Measurements from ENCODE around the gene GPX4.

The GPX4 gene

DNA sequence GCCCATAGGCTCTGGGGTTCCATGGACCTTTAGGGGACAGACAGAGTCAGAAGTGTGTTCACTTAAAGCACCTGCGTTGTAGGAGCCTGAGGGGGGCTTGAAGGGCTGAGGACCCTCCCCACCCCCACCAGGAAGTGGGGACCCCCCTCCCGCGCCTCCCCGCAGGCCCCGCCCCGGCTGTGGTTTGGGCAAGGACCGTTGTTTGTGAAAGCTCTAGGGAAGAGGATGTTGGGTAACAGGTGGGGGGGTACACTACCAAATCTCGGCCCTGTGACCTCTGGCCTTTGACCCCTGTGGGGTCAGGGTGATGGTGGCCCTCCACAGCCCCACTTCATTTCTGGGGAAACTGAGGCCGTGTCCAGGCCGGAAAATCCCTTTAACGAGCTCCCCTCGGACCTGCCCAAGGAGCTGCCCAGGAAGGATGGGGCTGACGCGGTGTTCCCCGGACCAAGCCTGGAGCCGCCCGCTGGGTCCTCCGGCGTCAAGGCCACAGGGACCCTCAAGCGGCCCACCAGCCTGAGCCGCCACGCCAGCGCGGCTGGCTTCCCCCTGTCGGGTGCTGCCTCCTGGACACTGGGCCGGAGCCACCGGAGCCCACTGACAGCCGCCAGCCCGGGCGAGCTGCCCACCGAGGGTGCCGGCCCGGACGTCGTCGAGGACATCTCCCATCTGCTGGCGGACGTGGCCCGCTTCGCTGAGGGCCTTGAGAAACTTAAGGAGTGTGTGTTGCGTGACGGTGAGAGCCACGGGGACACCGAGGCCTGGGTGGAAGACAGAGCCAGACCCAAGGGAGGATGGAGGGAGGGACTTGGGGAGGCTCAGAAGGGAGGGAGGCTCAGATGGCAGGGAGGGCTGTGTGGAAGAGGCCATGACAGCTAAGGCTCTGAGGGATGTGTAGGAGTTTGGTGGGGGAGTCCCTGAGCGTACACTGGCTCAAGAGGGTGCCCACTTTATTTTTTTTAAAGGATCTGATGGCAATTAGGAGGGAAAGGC, 35.5 kb upstream of the GPX4 start:
- DNase-seq = peak; percentile 83

DNA sequence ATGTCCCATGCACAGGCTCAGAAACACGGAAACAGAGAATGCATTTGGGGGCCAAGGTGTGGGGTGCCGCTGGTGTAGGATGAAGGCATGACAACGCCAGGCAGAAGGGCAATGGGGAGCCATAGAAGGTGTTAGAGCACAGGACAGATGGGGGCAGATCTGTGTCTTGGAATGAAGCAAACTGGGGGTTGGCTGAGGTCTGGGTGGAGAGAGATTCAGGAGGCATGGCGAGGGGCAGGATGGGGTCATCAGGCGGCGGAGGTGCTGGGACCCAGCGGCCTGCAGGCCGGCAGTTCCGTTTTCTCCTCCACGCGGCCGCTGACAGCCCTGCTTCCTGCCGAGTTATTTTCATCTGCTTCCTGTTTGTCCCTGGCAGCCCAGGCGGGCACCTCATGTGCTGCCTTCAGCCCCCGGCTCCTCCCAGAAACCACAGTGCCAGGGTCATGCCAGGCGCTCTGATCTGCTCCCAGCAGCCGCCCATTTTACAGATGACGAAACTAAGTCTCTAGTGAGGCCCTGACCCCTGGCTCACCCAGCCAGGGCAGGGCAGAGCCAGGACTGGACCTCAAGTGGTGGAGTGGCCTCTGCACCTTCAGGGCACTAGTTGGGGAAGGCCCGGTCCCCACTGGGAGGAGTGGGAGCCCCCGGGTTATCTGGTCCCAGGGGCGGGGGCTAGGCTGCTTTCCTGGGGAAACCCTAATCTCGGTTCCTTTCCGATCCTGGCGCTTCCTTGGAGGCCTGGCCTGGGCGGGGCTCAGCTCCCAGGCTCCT, 34.6 kb upstream of the GPX4 start:
- DNase-seq = peak; percentile 85

- DNase-seq = no peak
Observed at GRCh38 chr19:1070576-1070930, 33.2 kb upstream of the GPX4 start.

DNA sequence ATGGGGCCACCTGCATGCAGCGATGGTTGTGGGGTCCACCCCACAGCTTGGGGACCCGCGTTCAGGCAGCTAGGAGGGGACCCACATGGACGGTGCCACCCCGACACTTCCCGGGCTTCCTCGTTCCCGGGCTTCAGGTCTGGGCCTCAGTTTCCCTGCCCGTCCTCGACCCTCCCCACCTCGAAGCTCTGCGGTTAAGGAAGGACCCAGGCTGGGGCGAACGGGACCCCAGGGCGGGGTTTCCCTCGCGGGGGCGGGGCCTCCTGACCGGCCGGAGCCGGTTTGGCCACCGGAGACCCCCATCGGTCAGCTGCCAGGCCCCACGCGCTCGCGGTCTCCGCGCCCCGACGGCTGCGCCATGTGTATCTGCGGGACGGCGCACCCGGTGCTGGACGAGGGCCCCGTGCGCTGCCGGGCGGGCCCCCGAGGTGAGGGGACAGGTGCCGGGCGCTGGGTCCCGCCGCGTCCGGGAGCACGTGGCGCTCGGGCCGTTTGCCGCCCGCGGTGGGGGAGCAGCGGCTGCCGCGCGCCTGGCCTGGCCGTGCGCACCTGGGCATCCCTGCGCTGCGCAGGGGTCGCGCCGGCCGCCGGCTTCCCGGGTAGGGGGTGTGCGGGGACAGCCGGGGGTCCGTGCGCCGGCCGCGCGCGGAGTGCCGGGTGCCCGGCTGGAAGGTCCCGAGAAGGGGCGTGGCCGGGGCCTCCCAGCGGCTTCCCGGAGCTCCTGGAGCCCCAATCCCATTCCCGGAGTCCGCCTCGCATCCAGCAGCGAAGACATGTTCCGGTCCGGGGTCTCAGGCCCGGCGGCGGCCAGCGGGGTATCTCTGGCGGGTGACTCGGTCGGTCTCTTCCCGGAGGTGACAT, 32.6 kb upstream of the GPX4 start:
- no peak for DNase-seq

DNA sequence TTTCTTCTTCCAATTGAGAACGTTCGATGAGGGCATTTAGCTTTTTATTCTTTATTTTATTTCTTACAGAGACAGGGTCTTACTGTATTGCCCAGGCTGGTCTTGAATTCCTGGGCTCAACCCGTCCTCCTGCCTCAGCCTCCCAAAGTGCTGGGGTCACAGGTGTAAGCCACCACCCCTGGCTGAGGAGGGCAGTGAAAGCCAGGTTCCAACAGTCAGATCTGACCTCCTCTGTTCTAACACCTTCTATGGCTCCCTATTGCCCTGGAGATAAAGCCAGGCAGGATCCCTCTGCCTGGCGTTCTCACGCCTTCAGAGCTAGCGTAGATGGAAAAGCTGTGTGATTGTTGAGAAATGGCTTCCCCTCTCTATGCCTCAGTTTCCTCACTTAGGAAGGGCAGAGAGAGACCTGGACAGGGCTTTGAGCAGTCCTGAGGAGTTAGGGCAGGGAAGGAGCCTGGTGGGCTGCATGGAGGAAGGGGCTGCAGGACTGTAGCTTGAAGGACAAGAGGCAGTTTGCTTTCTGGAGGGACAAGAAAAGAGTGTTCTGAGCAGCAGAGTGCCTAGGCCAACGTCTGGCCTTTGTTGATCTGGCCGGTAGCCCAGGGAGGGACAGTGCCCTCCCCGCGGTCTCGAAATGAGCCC, 31.3 kb upstream of the GPX4 start:
- no peak for DNase-seq

DNA sequence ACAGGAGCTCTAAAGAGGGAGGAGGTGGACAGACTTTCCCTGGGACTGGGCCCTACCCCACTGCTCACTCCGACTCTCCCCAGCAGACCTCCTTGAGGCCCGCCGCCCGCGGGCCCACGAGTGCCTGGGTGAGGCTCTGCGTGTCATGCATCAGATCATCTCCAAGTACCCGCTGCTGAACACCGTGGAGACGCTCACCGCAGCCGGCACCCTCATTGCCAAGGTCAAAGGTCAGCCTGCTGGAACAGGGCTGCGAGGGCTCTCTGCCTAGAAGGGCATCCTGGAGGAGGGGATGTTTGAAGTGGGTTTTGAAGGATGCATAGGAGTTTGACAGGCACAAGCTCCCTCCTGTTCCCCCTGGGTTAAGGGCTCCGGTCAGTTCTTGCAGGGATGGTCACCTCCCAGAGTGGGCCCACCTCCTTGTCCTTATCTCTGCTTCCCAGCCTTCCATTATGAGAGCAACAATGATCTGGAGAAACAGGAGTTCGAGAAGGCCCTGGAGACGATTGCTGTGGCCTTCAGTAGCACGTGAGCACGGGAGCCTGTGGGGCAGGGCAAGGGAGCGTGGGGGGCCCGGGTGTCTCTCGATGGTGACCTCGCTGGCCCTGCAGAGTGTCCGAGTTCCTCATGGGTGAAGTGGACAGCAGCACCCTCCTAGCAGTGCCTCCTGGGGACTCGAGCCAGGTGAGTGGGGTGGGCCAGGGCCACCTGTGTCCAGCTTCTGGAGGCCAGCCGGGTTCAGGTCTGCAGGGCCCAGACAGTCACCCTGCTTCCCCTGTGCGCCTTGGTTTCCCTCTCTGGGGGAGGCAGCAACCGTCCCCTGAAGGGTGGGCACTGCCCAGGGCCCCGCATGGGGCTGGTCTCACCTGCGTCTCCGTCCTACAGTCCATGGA, 30.5 kb upstream of the GPX4 start:
- no peak for DNase-seq

DNA sequence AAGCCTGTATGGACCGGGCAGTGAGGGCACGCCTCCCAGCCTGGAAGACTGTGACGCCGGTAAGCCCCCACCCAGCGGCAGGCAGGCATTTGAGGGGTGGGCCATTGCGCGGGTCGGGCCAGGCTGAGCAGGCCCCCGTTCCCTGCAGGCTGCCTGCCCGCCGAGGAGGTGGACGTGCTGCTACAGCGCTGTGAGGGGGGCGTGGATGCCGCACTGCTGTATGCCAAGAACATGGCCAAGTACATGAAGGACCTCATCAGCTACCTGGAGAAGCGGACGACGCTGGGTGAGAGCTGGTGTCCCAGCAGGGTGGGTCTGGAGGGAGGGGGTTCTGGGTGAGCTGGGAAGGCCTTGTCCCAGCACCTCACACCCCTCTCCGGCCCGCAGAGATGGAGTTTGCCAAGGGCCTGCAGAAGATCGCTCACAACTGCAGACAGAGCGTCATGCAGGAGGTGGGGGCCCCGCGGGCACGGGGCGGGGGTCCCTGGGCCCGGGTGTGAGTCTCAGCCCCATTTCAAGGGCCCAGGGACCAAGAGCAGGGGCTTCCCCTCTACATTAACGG, 29.8 kb upstream of the GPX4 start:
- DNase-seq = no peak

DNA sequence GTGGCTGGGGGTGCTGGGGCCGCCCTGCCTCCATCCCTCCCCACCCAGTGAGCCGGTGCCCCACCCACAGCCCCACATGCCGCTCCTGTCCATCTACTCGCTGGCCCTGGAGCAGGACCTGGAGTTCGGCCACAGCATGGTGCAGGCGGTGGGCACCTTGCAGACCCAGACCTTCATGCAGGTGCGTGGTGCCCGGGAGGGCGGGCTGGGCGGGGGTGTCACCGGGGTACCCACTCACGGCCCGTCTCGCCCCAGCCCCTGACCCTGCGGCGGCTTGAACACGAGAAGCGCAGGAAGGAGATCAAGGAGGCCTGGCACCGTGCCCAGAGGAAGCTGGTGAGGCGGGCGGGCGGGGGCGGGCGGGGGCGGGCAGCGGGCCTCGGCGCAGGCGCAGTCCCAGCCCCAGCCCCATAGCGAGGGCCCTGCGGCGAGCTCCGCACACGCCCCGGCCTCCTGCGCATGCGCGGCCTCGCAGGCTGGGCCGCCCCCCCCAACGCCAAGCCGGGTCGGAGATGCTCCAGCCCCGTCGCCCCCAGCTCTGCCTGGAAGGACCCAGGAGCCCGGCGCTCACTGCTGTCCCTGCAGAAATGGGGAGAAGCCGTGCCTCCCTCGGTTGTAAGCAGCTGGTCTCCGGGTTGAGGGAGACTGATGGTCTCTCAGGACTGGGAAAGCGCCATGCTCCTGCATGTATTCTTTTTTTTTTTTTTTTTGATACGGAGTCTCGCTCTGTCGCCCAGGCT, 29.1 kb upstream of the GPX4 start:
- DNase-seq = peak; percentile 94

GRCh38 chr19:1076046-1076386, 27.8 kb upstream of the GPX4 start:
- DNase-seq = no peak

- peak; percentile 95 for DNase-seq
Observed at GRCh38 chr19:1076951-1077350, 26.8 kb upstream of the GPX4 start.

- DNase-seq = peak; percentile 70
Observed at GRCh38 chr19:1079566-1080111, 24.2 kb upstream of the GPX4 start.

DNA sequence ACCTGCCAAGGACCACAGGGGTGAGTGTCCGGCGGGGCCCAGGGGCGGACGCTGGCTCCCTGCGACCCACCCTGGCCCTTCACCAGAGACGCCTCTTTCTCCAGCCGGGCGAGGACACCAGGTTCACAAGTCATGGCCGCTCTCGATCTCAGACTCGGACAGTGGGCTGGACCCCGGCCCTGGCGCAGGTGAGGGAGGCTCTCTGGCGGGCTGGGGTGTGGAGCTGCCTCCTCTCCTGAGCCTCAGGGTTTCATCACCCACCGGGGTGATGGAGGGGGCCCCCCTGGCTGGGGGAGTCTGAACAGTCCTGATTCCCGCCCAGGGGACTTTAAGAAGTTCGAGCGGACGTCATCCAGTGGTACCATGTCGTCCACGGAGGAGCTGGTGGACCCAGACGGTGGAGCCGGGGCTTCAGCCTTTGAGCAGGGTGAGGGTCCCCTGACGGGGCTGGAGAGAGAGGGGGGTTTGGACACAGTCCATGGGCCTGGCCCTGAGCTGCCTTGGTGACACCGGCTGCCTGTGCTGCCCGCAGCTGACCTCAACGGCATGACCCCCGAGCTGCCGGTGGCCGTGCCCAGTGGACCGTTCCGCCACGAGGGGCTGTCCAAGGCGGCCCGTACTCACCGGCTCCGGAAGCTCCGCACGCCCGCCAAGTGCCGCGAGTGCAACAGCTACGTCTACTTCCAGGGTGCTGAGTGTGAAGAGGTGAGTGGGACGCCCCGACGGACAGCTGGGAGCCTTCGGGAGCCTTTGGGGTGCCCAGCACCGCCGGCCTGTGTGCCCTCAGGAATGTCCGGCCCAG, 23.2 kb upstream of the GPX4 start:
- no peak for DNase-seq

DNA sequence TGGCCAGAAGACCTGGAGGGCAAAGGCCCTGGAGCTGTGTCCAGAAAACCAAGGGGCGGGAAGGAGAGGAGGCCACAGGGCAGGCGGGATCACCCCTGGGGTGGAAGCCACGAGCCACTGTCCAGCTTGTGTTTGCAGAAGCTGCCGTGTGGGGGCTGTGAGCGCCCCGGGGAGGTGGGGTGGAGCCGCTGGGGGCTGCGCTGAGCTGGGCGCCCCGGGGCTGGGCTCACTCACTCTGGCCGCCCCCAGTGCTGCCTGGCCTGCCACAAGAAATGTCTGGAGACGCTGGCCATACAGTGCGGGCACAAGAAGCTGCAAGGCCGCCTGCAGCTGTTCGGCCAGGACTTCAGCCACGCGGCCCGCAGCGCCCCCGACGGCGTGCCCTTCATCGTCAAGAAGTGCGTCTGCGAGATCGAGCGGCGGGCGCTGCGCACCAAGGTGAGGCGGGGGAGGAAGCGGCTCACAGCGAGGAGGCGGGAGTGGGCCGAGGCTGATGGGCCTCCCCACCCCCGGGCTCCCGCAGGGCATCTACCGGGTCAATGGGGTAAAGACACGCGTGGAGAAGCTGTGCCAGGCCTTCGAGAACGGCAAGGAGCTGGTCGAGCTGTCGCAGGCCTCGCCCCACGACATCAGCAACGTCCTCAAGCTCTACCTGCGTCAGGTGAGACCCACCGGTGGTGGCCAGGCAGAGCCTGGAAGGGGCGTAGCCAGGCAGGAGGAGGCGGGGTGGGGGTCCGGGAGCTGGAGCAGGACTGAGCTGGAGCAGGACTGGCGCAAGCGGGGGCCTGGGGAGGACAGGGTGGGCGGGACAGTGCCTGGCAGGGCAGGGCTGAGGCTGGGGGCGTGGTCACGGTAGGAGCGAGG, 22.3 kb upstream of the GPX4 start:
- no peak for DNase-seq

DNA sequence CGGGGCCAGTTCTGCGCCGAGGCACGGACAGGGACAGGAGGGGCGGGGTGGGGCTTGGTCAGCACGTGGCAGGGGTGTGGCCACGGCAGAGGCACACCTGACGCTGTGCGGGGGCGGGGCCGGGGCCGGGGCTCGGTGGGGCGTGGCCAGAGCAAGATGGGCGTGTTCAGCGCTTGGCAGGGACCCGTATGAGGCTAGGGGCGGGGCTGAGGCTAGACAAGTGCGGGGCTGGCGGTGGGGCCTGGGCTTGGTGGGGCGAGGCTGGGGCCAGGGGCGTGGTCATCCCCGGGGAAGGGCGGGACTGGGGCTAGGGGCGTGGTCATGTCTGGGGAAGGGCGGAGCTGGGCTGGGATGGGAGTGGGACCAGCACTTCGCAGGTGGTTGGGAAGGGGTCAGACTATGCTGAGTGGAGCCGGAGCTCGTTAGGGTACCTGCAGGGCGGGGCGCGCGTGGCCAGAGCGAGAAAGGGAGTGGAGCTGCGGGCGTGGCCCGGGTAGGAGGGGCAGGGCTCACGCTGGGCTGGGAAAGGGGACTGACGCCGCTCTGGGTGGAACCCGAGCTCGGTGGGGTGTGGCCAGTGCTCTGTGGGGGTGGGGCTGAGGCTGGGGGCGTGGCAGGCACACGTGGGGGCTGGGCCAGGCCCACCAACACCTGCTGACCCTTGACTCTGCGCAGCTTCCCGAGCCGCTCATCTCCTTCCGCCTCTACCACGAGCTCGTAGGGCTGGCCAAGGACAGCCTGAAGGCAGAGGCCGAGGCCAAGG, 21.4 kb upstream of the GPX4 start:
- DNase-seq = peak; percentile 90

GRCh38 chr19:1082928-1083816, 20.6 kb upstream of the GPX4 start:
- DNase-seq = no peak

Measured in CD4-positive, alpha-beta T cell treated with Interleukin-10 for 1 hour (primary cell).